LNCAP (cell line): ENCODE data around the gene SRRM4.

Experiments used
- TF ChIP-seq, protein P1 (sequence below): fragments of 450-650 bp; IDR thresholded peaks from 2 replicates; pipeline ENCODE4 v1.5.1; 2017; ENCODE audit warnings: mild to moderate bottlenecking

The SRRM4 gene

DNA sequence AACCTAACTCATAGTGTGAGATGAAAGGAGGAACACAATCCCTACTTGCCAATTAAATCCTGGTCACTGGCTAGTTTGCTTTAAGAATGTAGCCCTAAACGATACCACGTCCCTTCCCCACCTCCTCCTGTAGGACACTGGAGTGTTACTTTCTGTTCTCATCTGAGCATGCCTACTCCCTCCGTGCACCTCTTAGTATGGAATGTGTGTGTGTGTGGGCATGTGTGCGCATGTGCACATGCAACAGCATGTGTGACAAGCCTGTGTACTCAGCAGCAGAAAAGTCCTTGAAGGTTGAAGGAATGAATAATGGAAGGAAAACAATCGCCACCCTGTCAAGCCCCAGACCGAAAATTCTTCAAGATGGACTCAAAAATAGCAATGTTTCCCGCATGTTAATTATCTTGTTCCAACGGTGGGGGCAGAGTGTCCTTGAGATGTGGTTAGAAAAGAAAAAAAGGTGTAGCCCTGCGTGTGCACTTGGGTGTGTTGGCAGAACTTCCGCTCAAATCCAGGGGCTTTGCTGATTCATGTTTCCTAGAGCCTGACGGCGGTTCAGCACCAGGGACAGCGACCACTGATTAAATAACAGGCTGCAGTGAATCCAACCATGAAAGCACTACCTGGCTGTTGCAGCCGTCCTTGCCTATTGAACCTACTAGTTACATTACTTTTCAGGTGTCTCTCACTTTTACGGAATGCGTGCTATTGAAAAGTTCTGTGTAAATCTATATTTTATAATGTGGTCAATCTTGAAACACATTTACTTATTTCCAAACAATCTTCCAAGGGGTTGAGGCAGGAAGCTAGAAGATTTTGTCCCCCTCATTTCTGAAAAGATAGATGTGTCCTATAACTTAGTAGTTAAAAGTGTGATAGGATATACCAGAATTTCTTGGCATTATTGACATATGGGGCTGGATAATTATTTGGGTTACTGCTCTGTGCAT lies 79.8 kb downstream of the SRRM4 start:
- TF ChIP-seq, protein P1, sequence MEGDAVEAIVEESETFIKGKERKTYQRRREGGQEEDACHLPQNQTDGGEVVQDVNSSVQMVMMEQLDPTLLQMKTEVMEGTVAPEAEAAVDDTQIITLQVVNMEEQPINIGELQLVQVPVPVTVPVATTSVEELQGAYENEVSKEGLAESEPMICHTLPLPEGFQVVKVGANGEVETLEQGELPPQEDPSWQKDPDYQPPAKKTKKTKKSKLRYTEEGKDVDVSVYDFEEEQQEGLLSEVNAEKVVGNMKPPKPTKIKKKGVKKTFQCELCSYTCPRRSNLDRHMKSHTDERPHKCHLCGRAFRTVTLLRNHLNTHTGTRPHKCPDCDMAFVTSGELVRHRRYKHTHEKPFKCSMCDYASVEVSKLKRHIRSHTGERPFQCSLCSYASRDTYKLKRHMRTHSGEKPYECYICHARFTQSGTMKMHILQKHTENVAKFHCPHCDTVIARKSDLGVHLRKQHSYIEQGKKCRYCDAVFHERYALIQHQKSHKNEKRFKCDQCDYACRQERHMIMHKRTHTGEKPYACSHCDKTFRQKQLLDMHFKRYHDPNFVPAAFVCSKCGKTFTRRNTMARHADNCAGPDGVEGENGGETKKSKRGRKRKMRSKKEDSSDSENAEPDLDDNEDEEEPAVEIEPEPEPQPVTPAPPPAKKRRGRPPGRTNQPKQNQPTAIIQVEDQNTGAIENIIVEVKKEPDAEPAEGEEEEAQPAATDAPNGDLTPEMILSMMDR: no peak

- TF ChIP-seq, protein P1: no peak
Observed at GRCh38 chr12:119068129-119068856, 87.0 kb downstream of the SRRM4 start.

DNA sequence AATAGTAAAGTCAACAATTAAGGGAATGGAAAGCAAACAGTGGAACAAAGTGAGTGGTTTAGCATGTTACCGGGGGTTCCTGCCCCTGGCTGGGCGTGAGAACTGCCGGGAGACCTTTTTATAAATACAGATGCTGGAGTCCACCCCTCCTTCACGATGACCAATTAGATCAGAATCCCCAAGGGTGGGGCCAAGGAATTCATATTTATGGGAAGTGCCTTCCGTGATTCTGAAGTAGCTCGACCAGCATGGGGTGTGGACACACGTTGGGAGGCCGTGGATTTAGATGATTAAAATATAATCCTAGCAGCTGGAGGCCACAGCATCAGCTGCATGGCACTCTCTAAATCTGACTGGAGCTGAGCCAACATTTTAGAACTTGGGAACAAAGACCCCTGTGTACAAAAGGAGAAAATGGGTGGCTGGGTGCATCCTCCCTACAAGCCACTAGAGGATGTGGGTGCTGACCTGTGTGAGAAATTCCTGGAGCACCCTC lies 87.9 kb downstream of the SRRM4 start:
- TF ChIP-seq, protein P1: no peak

DNA sequence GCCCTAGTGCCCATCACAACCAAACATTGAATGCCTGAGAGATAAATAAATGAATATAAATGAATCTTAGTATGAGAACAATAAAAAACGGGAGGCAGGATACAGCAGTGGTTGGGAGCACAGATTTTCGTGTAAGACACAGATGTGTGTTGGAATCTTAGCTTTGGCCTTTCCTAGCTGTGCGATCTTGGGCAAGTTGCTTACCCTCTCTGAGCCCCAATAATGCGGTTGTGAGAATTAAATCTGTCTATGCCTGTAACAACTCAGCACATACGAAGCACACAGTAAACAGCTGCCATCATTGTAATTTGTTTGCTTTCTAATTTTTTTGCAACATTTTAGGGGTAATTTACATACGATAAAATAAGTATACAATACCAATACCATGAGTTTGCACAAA lies 89.8 kb downstream of the SRRM4 start:
- TF ChIP-seq, protein P1: no peak

DNA sequence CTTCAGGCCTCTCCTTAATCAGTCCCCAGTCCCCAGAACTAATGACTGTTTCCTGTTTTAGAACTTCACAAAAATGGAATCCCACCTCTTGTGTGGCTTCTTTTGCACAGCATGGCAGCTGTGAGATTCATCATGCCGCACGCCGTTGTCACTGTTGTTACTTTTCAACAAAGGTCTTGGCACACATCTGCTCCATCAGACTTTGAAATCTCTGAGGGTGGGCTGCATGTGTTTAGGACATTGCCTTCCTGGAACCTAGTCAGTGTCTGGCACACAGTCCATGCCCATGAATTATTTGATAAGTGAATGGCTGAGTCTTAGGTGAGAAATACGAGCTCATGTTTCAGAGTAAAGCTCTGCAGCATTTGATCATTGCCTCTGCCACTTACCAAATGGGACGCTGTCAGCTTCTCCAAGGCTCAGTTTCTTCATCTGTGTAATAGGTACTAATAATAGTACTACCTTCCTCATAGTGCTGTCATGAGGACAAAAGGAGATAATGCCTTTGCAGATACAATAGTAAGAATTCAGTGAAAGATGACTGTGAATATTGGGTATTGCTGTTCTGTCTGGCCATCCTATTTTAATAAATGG lies 90.4 kb downstream of the SRRM4 start:
- TF ChIP-seq, protein P1: no peak

DNA sequence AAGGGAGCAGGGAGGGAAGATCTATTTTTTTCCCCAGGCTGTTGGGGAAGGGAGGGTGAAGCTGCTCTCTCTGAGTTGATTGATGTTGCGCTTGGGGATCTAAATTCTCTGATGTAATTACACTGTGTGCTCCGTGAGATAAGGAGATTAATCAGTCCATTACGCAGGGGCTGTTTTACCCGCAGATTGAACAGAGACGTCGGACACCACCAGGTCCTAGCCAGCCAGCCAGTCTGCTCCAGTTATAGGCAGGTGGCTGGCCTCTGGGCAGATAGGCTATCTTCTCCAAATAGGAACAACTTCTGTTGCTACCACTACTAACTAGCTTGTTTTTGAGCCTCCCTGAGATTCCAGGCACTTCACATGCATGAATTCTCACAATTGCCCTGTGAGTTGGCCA lies 91.1 kb downstream of the SRRM4 start:
- TF ChIP-seq, protein P1: no peak

DNA sequence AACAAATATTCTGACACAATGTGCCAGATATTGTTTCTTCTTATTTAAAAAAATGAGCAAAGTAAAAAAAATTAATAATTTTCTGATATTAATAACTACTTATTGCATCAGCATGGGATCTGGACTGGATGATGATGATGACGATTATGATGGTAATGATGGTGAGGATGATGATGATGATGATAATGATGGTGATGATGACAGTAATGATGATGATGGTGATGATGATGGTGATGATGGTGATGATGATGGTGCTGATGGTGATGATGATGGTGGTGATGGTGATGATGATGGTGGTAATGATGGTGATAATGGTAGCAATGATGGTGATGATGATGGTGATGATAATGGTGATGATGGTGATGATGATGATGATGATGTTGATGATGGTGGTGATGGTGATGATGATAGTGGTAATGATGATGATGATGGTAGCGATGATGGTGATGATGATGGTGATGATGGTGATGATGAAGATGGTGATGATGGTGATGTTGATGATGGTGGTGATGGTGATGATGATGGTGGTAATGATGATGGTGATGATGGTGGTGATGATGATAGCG lies 94.0 kb downstream of the SRRM4 start:
- TF ChIP-seq, protein P1: no peak
